ENCODE data around the gene ABCA7. TPM values are rescaled to one million over a fixed set of nuclear protein-coding genes. Genes with fewer than 3 reads are reported as not detected.
A peak's percentile ranks its signal among the peaks of the same experiment; 100 is the strongest.
"Not testable (repeated sequence)": the region's sequence is repeated elsewhere in the genome, so short reads cannot be mapped to it uniquely, and the experiment has no call there.

ABCA7 gene
- total and polyA plus RNA-seq, 2 donors = 1.9 to 5.9 TPM

GRCh38 chr19:1015782-1016646 is 23.9 kb upstream of the ABCA7 start:
- no peak for DNase-seq (ENCODE audit: extremely low spot score)
- Histone ChIP-seq H3K4me1 (ENCODE audit: insufficient read depth) (peaks cover 9% of the 10 kb centered on the region), H3K27ac (ENCODE audit: low read depth) (no peak overlapping the region), H3K36me3 (ENCODE audit: insufficient read depth) (no peaks in the 10 kb centered on the region), H3K4me3 (ENCODE audit: low read depth, low read length) (no peak overlapping the region)
- WGBS = 53% methylated on average over 31 of the region's 31 CpGs

- WGBS = 44% methylated on average over 12 of the region's 12 CpGs
- no peak overlapping the region for H3K27ac ChIP-seq (ENCODE audit: low read depth)
- no peak for DNase-seq (ENCODE audit: extremely low spot score)
- no peak overlapping the region for H3K4me3 ChIP-seq (ENCODE audit: low read depth, low read length)
- peaks cover 9% of the 10 kb centered on the region for H3K4me1 ChIP-seq (ENCODE audit: insufficient read depth)
- no peaks in the 10 kb centered on the region for H3K36me3 ChIP-seq (ENCODE audit: insufficient read depth)
Observed at GRCh38 chr19:1016647-1017114, 23.2 kb upstream of the ABCA7 start.

GRCh38 chr19:1017115-1017905 is 22.6 kb upstream of the ABCA7 start:
- peak overlapping the region; percentile 28 for H3K27ac ChIP-seq (ENCODE audit: low read depth)
- 58% methylated on average over 24 of the region's 24 CpGs for WGBS
- H3K4me1 ChIP-seq (ENCODE audit: insufficient read depth) = peaks cover 9% of the 10 kb centered on the region
- DNase-seq (ENCODE audit: extremely low spot score) = no peak
- no peak overlapping the region for H3K4me3 ChIP-seq (ENCODE audit: low read depth, low read length)
- no peaks in the 10 kb centered on the region for H3K36me3 ChIP-seq (ENCODE audit: insufficient read depth)

- Histone ChIP-seq H3K4me1 (ENCODE audit: insufficient read depth) (peaks cover 9% of the 10 kb centered on the region), H3K4me3 (ENCODE audit: low read depth, low read length) (no peak overlapping the region), H3K36me3 (ENCODE audit: insufficient read depth) (no peaks in the 10 kb centered on the region), H3K27ac (ENCODE audit: low read depth) (no peak overlapping the region)
- DNase-seq (ENCODE audit: extremely low spot score) = no peak
- 88% methylated on average over 9 of the region's 9 CpGs for WGBS
Observed at GRCh38 chr19:1017906-1018305, 22.0 kb upstream of the ABCA7 start.

- H3K4me1 ChIP-seq (ENCODE audit: insufficient read depth) = peaks cover 9% of the 10 kb centered on the region
- H3K36me3 ChIP-seq (ENCODE audit: insufficient read depth) = no peaks in the 10 kb centered on the region
- WGBS = 73% methylated on average over 5 of the region's 5 CpGs
- DNase-seq (ENCODE audit: extremely low spot score) = no peak
- no peak overlapping the region for H3K4me3 ChIP-seq (ENCODE audit: low read depth, low read length)
- H3K27ac ChIP-seq (ENCODE audit: low read depth) = no peak overlapping the region
Observed at GRCh38 chr19:1018393-1018792, 21.5 kb upstream of the ABCA7 start.

GRCh38 chr19:1018932-1019615 is 20.8 kb upstream of the ABCA7 start:
- Histone ChIP-seq H3K4me3 (ENCODE audit: low read depth, low read length) (peak overlapping the region; percentile 87), H3K27ac (ENCODE audit: low read depth) (no peak overlapping the region), H3K4me1 (ENCODE audit: insufficient read depth) (peaks cover 9% of the 10 kb centered on the region), H3K36me3 (ENCODE audit: insufficient read depth) (no peaks in the 10 kb centered on the region)
- 51% methylated on average over 17 of the region's 17 CpGs for WGBS
- no peak for DNase-seq (ENCODE audit: extremely low spot score)

GRCh38 chr19:1019616-1019961 is 20.3 kb upstream of the ABCA7 start:
- WGBS = 59% methylated on average over 18 of the region's 18 CpGs
- no peak overlapping the region for H3K27ac ChIP-seq (ENCODE audit: low read depth)
- H3K4me1 ChIP-seq (ENCODE audit: insufficient read depth) = peaks cover 9% of the 10 kb centered on the region

GRCh38 chr19:1019980-1020867 is 19.7 kb upstream of the ABCA7 start:
- no peak for DNase-seq (ENCODE audit: extremely low spot score)
- WGBS = 2% methylated on average over 60 of the region's 60 CpGs
- Histone ChIP-seq H3K4me1 (ENCODE audit: insufficient read depth) (peaks cover 9% of the 10 kb centered on the region), H3K36me3 (ENCODE audit: insufficient read depth) (no peaks in the 10 kb centered on the region), H3K27ac (ENCODE audit: low read depth) (peak overlapping the region; percentile 81), H3K4me3 (ENCODE audit: low read depth, low read length) (peak overlapping the region; percentile 87)

More at GRCh38 chr19:1019616-1019961, 20.3 kb upstream of the ABCA7 start:
- no peak for DNase-seq (ENCODE audit: extremely low spot score)
- peak overlapping the region; percentile 87 for H3K4me3 ChIP-seq (ENCODE audit: low read depth, low read length)
- no peaks in the 10 kb centered on the region for H3K36me3 ChIP-seq (ENCODE audit: insufficient read depth)

GRCh38 chr19:1020868-1021425 is 19.0 kb upstream of the ABCA7 start, which contains the start of gene TMEM259:
TSS of gene TMEM259 (minus strand) at chr19:1021123. CDS start at chr19:1020996, 127 bp downstream.
- H3K4me1 ChIP-seq (ENCODE audit: insufficient read depth) = peaks cover 9% of the 10 kb centered on the region
- peak; percentile 95 for DNase-seq (ENCODE audit: extremely low spot score)
- no peaks in the 10 kb centered on the region for H3K36me3 ChIP-seq (ENCODE audit: insufficient read depth)
- peak within 1 kb of the TSS; percentile 87 for H3K4me3 ChIP-seq (ENCODE audit: low read depth, low read length)
- under 1% methylated on average over 68 of the region's 68 CpGs for WGBS
- peak within 1 kb of the TSS; percentile 81 for H3K27ac ChIP-seq (ENCODE audit: low read depth)

GRCh38 chr19:1023883-1024188 is 16.1 kb upstream of the ABCA7 start:
- not testable (repeated sequence) for H3K4me1 ChIP-seq (ENCODE audit: insufficient read depth); DNase-seq (ENCODE audit: extremely low spot score); H3K27ac ChIP-seq (ENCODE audit: low read depth); H3K4me3 ChIP-seq (ENCODE audit: low read depth, low read length); H3K36me3 ChIP-seq (ENCODE audit: insufficient read depth)
- WGBS = 68% methylated on average over 5 of the region's 5 CpGs

- H3K4me1 ChIP-seq (ENCODE audit: insufficient read depth); H3K36me3 ChIP-seq (ENCODE audit: insufficient read depth); H3K4me3 ChIP-seq (ENCODE audit: low read depth, low read length); DNase-seq (ENCODE audit: extremely low spot score); H3K27ac ChIP-seq (ENCODE audit: low read depth): not testable (repeated sequence)
- WGBS = 94% methylated on average over 6 of the region's 6 CpGs
Observed at GRCh38 chr19:1025080-1025479, 14.8 kb upstream of the ABCA7 start.

GRCh38 chr19:1025960-1026782 is 13.7 kb upstream of the ABCA7 start, which contains the start of gene CNN2:
TSS of gene CNN2 (plus strand) at chr19:1026608. CDS start at chr19:1026662, 54 bp downstream.
- Histone ChIP-seq H3K27ac (ENCODE audit: low read depth) (peak within 1 kb of the TSS; percentile 96), H3K4me1 (ENCODE audit: insufficient read depth) (peaks cover 2% of the 10 kb centered on the region), H3K4me3 (ENCODE audit: low read depth, low read length) (peak within 1 kb of the TSS; percentile 93), H3K36me3 (ENCODE audit: insufficient read depth) (no peaks in the 10 kb centered on the region)
- 4% methylated on average over 63 of the region's 63 CpGs for WGBS
- DNase-seq (ENCODE audit: extremely low spot score) = no peak
